Upper lobe of left lung (tissue), 6 donors: ENCODE data around the gene GFRA1. TPM values are rescaled to one million over a fixed set of nuclear protein-coding genes. Genes with fewer than 3 reads are reported as not detected.

Source experiments
- ATAC-seq, 2 donors: fragments of 200-7000 bp; cut with Tn5 transposase; one replicate each; pipeline ENCODE4 v1.9.1; 2022; ENCODE audit warnings: mild to moderate bottlenecking in 2 of 2, moderate library complexity in 2 of 2; ENCODE audit not compliant: low FRiP score in 2 of 2
- DNase-seq, 2 donors: peaks; one replicate each; pipeline ENCODE4 v3.0.0-alpha.2; 2019 to 2020
- H3K27ac ChIP-seq, 4 donors: fragments of 200-600 bp; sonication (generic); one replicate each; pipeline ENCODE4 v1.5.1; 2016 to 2019
- H3K27me3 ChIP-seq, 4 donors: fragments of 200-600 bp; sonication (generic); one replicate each; pipeline ENCODE4 v1.5.1; 2017 to 2019
- H3K36me3 ChIP-seq, 4 donors: fragments of 200-600 bp; sonication (generic); one replicate each; pipeline ENCODE4 v1.5.1; 2016 to 2019
- H3K4me1 ChIP-seq, 4 donors: fragments of 200-600 bp; sonication (generic); one replicate each; pipeline ENCODE4 v1.5.1; 2018 to 2019
- H3K4me3 ChIP-seq, 4 donors: fragments of 200-600 bp; sonication (generic); one replicate each; pipeline ENCODE4 v1.5.1; 2017 to 2019; ENCODE audit warnings: mild to moderate bottlenecking in 2 of 4, moderate library complexity in 1 of 4
- H3K9me3 ChIP-seq, 4 donors: fragments of 200-600 bp; sonication (generic); one replicate each; pipeline ENCODE4 v1.5.1; 2018 to 2019
- EP300 ChIP-seq, 4 donors: sonication (generic); formaldehyde crosslinking; IDR thresholded peaks; one replicate each; pipeline ENCODE4 v1.5.1; 2017; ENCODE audit warnings: antibody characterized with exemption in 4 of 4, control low read depth in 2 of 4
- POLR2A ChIP-seq, 4 donors: fragments of 450-650 bp; IDR thresholded peaks; one replicate each; pipeline ENCODE4 v1.5.1; 2016 to 2017; ENCODE audit warnings: antibody characterized with exemption in 4 of 4, mild to moderate bottlenecking in 2 of 4
- POLR2AphosphoS5 ChIP-seq, 2 donors: sonication (generic); formaldehyde crosslinking; IDR thresholded peaks; one replicate each; pipeline ENCODE4 v1.5.1; 2017; ENCODE audit warnings: antibody characterized with exemption in 2 of 2
- WGBS, 2 donors: methylation state at CpG; one replicate each; pipeline ENCODE4 v1.1.5; 2017 to 2018; 5-methylcytosine and 5-hydroxymethylcytosine counted together
- total RNA-seq, 6 donors: library from RNA; depleted of rRNA in 4 of 6; stranded (reverse); fragments of >200 nt in 4 of 6; gene quantifications; one replicate each; pipeline versions ENCODE4 v1.1.0 to v1.2.1, GENCODE V29; 2016 to 2021
- TF ChIP-seq, protein P1 (sequence below), 6 experiments: fragments of 450-650 bp in 4 of 6; fragments of 200-600 bp in 2 of 6; sonication (generic) in 2 of 6; IDR thresholded peaks; one replicate each; pipeline ENCODE4 v1.5.1; 2016 to 2019; ENCODE audit warnings: antibody characterized with exemption in 6 of 6
- donor health status: DM: no; HTN: no; CAD: no; lungs with moderate emphysema.
- donor health status: DM: no; HTN: yes; CAD: no; lungs with severe emphysema.

Gene GFRA1
- total RNA-seq, 6 donors from 2014 or later, result under 0.01 to 9.2 (median 2.3) TPM

DNA sequence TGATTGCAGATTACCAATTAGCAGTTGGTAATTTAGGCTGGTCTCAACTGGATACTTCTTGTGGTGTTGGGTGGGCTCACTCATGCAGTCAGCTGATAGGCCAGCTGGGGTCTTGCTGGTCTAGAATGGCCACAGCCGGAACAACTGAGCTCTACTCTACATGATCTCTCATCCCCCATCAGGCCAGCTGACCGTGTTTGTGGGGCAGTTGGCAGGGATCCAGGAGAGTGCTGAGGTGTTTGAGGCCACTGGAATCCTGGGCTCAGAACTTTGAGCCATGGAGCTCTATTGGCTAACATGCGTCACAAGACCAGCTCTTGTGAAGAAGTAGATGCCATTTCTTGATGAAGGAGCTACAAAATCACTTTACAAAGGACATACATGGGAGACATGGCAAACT, 242.4 kb downstream of the GFRA1 start:
- WGBS, 2 donors, result 93 to 100% methylated on average over 1 to 3 of the region's 3 CpGs
- no peaks in the 10 kb centered on the region for H3K27me3 ChIP-seq
- no peaks in the 10 kb centered on the region for H3K36me3 ChIP-seq
- H3K27ac ChIP-seq, result no peak overlapping the region
- no peaks in the 10 kb centered on the region for H3K4me1 ChIP-seq
- DNase-seq (no peak), ATAC-seq (no peak)
- H3K9me3 ChIP-seq, result peaks cover 0 to 3% (median 1%) of the 10 kb centered on the region in 4 donors
- H3K4me3 ChIP-seq, result no peak overlapping the region
- TF ChIP-seq, protein P1, sequence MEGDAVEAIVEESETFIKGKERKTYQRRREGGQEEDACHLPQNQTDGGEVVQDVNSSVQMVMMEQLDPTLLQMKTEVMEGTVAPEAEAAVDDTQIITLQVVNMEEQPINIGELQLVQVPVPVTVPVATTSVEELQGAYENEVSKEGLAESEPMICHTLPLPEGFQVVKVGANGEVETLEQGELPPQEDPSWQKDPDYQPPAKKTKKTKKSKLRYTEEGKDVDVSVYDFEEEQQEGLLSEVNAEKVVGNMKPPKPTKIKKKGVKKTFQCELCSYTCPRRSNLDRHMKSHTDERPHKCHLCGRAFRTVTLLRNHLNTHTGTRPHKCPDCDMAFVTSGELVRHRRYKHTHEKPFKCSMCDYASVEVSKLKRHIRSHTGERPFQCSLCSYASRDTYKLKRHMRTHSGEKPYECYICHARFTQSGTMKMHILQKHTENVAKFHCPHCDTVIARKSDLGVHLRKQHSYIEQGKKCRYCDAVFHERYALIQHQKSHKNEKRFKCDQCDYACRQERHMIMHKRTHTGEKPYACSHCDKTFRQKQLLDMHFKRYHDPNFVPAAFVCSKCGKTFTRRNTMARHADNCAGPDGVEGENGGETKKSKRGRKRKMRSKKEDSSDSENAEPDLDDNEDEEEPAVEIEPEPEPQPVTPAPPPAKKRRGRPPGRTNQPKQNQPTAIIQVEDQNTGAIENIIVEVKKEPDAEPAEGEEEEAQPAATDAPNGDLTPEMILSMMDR (IDR thresholded peaks at IDR 0.05), result no peak
- no peak for TF ChIP-seq POLR2A (IDR thresholded peaks at IDR 0.05)
- no peak for TF ChIP-seq POLR2AphosphoS5 (IDR thresholded peaks at IDR 0.05)
- TF ChIP-seq EP300 (IDR thresholded peaks at IDR 0.05), result no peak

DNA sequence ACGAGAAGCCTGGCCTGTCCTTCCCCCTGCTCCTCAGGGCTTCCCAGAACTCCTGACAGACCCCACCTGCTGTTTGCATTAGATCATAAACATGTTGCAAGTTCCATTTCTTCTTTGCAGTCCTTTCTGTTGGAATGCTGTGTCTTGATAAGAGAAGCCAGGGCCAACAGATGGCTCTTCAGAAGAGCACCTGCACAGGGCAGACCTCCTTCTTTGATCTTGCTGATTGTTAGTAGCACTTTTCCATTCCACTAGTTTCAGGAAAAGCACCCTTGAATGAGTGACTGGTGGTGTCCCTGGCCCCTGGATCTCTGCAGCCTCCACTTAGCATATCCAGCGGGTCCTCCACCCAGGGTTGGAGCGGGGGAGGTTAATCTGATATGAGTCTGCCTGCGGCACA, 243.2 kb downstream of the GFRA1 start:
- no peak overlapping the region for H3K4me3 ChIP-seq
- no peaks in the 10 kb centered on the region for H3K27me3 ChIP-seq
- no peak overlapping the region for H3K27ac ChIP-seq
- H3K9me3 ChIP-seq, result peaks cover 0 to 3% (median 1%) of the 10 kb centered on the region in 4 donors
- H3K4me1 ChIP-seq, result no peaks in the 10 kb centered on the region
- no peak for DNase-seq
- WGBS, 2 donors, result 77 to 86% methylated on average over 4 of the region's 4 CpGs
- TF ChIP-seq POLR2A (IDR thresholded peaks at IDR 0.05) (no peak), EP300 (IDR thresholded peaks at IDR 0.05) (no peak), POLR2AphosphoS5 (IDR thresholded peaks at IDR 0.05) (no peak)
- TF ChIP-seq, protein P1 (IDR thresholded peaks at IDR 0.05), result no peak
- no peaks in the 10 kb centered on the region for H3K36me3 ChIP-seq
- ATAC-seq, result no peak

DNA sequence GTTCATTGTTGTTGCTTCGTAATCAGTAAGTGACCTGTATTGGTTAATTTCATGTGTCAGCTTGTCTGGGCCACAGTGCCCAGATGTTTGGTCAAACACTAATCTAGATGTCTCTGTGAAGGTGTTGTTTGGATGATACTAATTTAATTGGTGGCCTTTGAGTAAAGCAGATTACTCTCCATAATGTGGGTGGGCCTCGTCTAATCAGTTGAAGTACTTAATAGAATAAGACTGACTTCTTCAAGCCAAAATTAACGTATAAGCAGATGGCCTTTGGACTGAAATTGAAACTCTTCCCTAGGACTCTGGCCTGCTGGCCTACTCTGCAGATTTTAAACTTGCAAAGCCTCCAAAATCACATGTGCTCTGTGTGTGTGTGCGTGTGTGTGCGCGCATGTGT, 245.7 kb downstream of the GFRA1 start:
- no peaks in the 10 kb centered on the region for H3K36me3 ChIP-seq
- ATAC-seq (no peak), DNase-seq (no peak)
- H3K27ac ChIP-seq, result no peak overlapping the region
- H3K9me3 ChIP-seq, result no peaks in the 10 kb centered on the region
- no peaks in the 10 kb centered on the region for H3K27me3 ChIP-seq
- TF ChIP-seq, protein P1 (IDR thresholded peaks at IDR 0.05), result no peak
- TF ChIP-seq EP300 (IDR thresholded peaks at IDR 0.05) (no peak), POLR2AphosphoS5 (IDR thresholded peaks at IDR 0.05) (no peak), POLR2A (IDR thresholded peaks at IDR 0.05) (no peak)
- WGBS, 2 donors, result 75 to 80% methylated on average over 6 of the region's 6 CpGs
- H3K4me3 ChIP-seq, result no peak overlapping the region
- no peaks in the 10 kb centered on the region for H3K4me1 ChIP-seq

GRCh38 chr10:116026725-116027124, 246.3 kb downstream of the GFRA1 start:
- DNase-seq (peak in 1 of 2 donors; percentile 23), ATAC-seq (no peak)
- Histone ChIP-seq H3K27me3 (no peaks in the 10 kb centered on the region), H3K4me3 (no peak overlapping the region), H3K27ac (no peak overlapping the region), H3K4me1 (no peaks in the 10 kb centered on the region), H3K36me3 (no peaks in the 10 kb centered on the region), H3K9me3 (no peaks in the 10 kb centered on the region)
- WGBS, 2 donors, result 87 to 94% methylated on average over 6 of the region's 6 CpGs
- TF ChIP-seq, protein P1 (IDR thresholded peaks at IDR 0.05), result no peak
- no peak for TF ChIP-seq POLR2AphosphoS5 (IDR thresholded peaks at IDR 0.05)
- TF ChIP-seq EP300 (IDR thresholded peaks at IDR 0.05), result no peak
- TF ChIP-seq POLR2A (IDR thresholded peaks at IDR 0.05), result no peak

DNA sequence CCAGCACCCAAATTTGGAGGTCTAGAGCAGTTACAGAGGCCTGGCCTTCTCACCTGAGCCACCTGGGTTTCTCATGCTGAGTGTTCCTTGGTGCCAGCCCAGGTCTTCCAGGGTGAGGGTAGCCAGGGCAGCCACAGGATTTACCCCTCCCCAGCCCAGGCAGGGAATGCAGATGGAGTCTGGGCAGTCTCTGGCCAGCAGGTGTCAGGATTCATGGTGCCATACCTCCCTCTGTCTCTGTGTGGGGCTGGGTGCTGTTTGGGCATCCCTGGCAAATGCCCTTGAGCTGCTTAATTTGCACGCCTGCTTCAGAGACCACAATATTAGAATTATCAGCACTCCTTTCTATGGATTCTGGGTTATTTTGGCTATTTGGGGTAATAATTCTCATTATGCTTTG, 246.7 kb downstream of the GFRA1 start:
- Histone ChIP-seq H3K27ac (no peak overlapping the region), H3K4me1 (no peaks in the 10 kb centered on the region), H3K27me3 (no peaks in the 10 kb centered on the region), H3K4me3 (no peak overlapping the region), H3K36me3 (no peaks in the 10 kb centered on the region), H3K9me3 (no peaks in the 10 kb centered on the region)
- 83 to 100% methylated on average over 1 of the region's 1 CpG for whole genome bisulfite sequencing, 2 donors
- no peak for DNase-seq
- no peak for TF ChIP-seq POLR2AphosphoS5 (IDR thresholded peaks at IDR 0.05)
- no peak for TF ChIP-seq POLR2A (IDR thresholded peaks at IDR 0.05)
- TF ChIP-seq, protein P1 (IDR thresholded peaks at IDR 0.05), result no peak
- no peak for TF ChIP-seq EP300 (IDR thresholded peaks at IDR 0.05)
- ATAC-seq, result no peak
